Measurements from ENCODE around the gene TOP3A. TPM values are rescaled to one million over a fixed set of nuclear protein-coding genes. Genes with fewer than 3 reads are reported as not detected.

TOP3A gene
- total RNA-seq, 2 donors from 2014 or later = 60.4 to 67.4 TPM

DNA sequence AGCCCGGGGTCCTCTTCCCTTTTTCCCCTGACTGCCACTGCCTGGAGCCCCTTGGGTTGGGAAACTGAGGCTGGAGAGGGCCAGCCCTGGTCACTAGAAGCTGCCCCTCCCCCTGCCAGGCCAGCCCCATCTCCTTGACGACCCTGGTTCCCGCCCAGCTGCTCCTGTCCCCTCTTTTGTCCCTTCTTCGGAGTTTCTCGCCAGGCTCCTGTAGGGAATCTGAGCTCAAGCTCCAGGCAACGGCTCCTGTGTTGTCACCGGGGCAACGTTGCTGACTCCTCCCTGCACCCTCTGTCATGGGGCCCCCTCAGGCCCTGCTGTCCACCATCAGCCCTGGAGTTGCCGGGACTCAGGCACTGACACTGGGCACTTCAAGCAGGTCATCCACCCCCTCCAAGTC lies 83.6 kb downstream of the TOP3A start:
- H3K27ac ChIP-seq (ENCODE audit: low read depth, low read length) = peak overlapping the region; percentile 76
- peaks cover 12% of the 10 kb centered on the region for H3K4me1 Mint-ChIP-seq
- no peaks in the 10 kb centered on the region for H3K27me3 Mint-ChIP-seq (ENCODE audit: insufficient read depth)
- H3K9ac ChIP-seq (ENCODE audit: extremely low read depth, low read length, poor library complexity, severe bottlenecking) = no peak overlapping the region
- peaks cover 13% of the 10 kb centered on the region for H3K36me3 Mint-ChIP-seq (ENCODE audit: low read depth)
- H3K27ac Mint-ChIP-seq = no peak overlapping the region
- H3K9me3 ChIP-seq (ENCODE audit: control insufficient read depth, low read length) = no peaks in the 10 kb centered on the region
- H3K4me3 Mint-ChIP-seq = no peak overlapping the region
- WGBS, 2 experiments (ENCODE audit: insufficient coverage in 1 of 2, insufficient read length in 1 of 2) = 63 to 80% methylated on average over 3 to 9 of the region's 9 CpGs
- DNase-seq = no peak
- H3K27me3 ChIP-seq (ENCODE audit: control insufficient read depth, insufficient read depth, low read length, poor library complexity, severe bottlenecking) = no peaks in the 10 kb centered on the region
- TF ChIP-seq, protein P1, sequence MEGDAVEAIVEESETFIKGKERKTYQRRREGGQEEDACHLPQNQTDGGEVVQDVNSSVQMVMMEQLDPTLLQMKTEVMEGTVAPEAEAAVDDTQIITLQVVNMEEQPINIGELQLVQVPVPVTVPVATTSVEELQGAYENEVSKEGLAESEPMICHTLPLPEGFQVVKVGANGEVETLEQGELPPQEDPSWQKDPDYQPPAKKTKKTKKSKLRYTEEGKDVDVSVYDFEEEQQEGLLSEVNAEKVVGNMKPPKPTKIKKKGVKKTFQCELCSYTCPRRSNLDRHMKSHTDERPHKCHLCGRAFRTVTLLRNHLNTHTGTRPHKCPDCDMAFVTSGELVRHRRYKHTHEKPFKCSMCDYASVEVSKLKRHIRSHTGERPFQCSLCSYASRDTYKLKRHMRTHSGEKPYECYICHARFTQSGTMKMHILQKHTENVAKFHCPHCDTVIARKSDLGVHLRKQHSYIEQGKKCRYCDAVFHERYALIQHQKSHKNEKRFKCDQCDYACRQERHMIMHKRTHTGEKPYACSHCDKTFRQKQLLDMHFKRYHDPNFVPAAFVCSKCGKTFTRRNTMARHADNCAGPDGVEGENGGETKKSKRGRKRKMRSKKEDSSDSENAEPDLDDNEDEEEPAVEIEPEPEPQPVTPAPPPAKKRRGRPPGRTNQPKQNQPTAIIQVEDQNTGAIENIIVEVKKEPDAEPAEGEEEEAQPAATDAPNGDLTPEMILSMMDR (conservative IDR thresholded peaks at IDR 0.05) = no peak
- H3K36me3 ChIP-seq (ENCODE audit: control insufficient read depth, insufficient read depth, low read length) = peaks cover 27% of the 10 kb centered on the region
- H3K4me1 ChIP-seq (ENCODE audit: control insufficient read depth, insufficient read depth, low read length) = peaks cover 5% of the 10 kb centered on the region
- H3K9me3 Mint-ChIP-seq = no peaks in the 10 kb centered on the region
- no peak overlapping the region for H3K4me3 ChIP-seq (ENCODE audit: low read length)

DNA sequence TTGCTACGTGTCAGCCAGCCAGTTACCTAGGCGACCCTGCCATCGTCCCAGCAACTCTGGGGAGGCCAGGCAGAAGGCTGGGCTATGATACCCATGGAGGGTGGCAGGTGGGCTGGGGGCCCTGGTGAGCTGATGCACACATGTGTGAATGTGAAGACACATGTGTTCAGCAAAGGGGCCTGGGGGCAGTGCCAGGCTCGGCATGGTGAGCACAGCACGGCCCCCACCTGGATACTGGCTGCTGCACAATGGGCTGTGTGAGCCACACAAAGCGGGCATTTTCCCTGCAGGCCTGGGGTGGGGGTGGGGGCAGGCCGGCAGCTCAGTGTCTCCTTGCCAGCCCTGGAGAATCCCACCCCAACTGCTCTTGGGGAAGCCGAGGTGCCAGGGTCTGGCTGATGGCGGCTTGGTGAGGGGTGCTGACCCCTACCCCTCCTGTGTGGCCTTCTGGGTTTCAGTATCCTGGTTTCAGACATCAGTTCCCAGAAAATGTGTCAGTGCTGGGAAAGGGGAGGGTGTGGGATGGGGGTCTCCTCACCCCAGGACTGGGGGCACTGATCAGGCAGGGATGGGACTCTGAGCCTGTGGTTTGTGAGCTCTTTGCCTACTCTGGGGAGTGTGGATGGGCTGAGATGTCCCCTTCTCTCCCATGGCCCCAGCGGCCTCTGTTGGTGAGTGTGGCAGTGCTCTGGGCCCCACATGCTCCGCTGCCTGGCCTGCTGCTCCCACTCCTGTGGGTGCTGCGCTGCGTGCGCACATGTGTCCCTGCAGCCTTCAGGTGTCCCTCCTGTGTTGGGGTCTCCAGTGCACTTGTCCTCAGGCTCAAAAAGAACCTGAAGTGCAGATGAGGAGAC lies 84.3 kb downstream of the TOP3A start:
- H3K4me3 ChIP-seq (ENCODE audit: low read length) = no peak overlapping the region
- H3K9ac ChIP-seq (ENCODE audit: extremely low read depth, low read length, poor library complexity, severe bottlenecking) = no peak overlapping the region
- Mint-ChIP-seq H3K4me1 (peaks cover 15% of the 10 kb centered on the region), H3K4me3 (no peak overlapping the region), H3K9me3 (no peaks in the 10 kb centered on the region), H3K27me3 (ENCODE audit: insufficient read depth) (no peaks in the 10 kb centered on the region), H3K36me3 (ENCODE audit: low read depth) (peaks cover 13% of the 10 kb centered on the region), H3K27ac (no peak overlapping the region)
- TF ChIP-seq, protein P1 (conservative IDR thresholded peaks at IDR 0.05) = no peak
- no peak for DNase-seq
- peak overlapping the region; percentile 76 for H3K27ac ChIP-seq (ENCODE audit: low read depth, low read length)
- H3K4me1 ChIP-seq (ENCODE audit: control insufficient read depth, insufficient read depth, low read length) = peaks cover 5% of the 10 kb centered on the region
- peaks cover 22% of the 10 kb centered on the region for H3K36me3 ChIP-seq (ENCODE audit: control insufficient read depth, insufficient read depth, low read length)
- no peaks in the 10 kb centered on the region for H3K27me3 ChIP-seq (ENCODE audit: control insufficient read depth, insufficient read depth, low read length, poor library complexity, severe bottlenecking)
- WGBS, 2 experiments (ENCODE audit: insufficient coverage in 1 of 2, insufficient read length in 1 of 2) = 92 to 93% methylated on average over 3 to 14 of the region's 14 CpGs
- H3K9me3 ChIP-seq (ENCODE audit: control insufficient read depth, low read length) = no peaks in the 10 kb centered on the region

DNA sequence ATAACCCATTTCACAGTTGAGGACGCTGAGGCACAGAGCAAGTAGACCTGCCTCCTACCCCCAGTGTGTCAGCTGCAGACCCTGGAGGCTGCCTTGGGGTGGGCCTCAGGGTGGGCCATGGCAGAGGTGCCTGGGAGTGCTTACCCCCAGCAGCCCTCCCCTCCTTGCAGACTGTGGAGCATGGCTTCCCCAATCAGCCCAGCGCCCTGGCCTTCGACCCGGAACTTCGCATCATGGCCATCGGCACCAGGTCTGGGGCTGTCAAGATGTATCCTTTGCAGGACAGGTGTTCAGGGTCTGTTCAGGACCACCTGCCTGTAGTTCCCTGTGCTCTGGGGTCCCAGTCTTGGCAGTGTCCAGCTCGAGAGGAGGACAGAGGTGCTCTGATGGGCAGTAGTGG lies 85.0 kb downstream of the TOP3A start:
- H3K9me3 ChIP-seq (ENCODE audit: control insufficient read depth, low read length) = no peaks in the 10 kb centered on the region
- H3K4me3 ChIP-seq (ENCODE audit: low read length) = no peak overlapping the region
- H3K4me1 ChIP-seq (ENCODE audit: control insufficient read depth, insufficient read depth, low read length) = peaks cover 5% of the 10 kb centered on the region
- H3K27me3 ChIP-seq (ENCODE audit: control insufficient read depth, insufficient read depth, low read length, poor library complexity, severe bottlenecking) = no peaks in the 10 kb centered on the region
- H3K27ac Mint-ChIP-seq = no peak overlapping the region
- WGBS, 2 experiments (ENCODE audit: insufficient coverage in 1 of 2, insufficient read length in 1 of 2) = 77 to 99% methylated on average over 6 to 7 of the region's 7 CpGs
- H3K9ac ChIP-seq (ENCODE audit: extremely low read depth, low read length, poor library complexity, severe bottlenecking) = no peak overlapping the region
- no peaks in the 10 kb centered on the region for H3K27me3 Mint-ChIP-seq (ENCODE audit: insufficient read depth)
- H3K9me3 Mint-ChIP-seq = no peaks in the 10 kb centered on the region
- peaks cover 20% of the 10 kb centered on the region for H3K36me3 ChIP-seq (ENCODE audit: control insufficient read depth, insufficient read depth, low read length)
- H3K36me3 Mint-ChIP-seq (ENCODE audit: low read depth) = peaks cover 9% of the 10 kb centered on the region
- H3K4me3 Mint-ChIP-seq = no peak overlapping the region
- TF ChIP-seq, protein P1 (conservative IDR thresholded peaks at IDR 0.05) = no peak
- DNase-seq = no peak
- peak overlapping the region; percentile 76 for H3K27ac ChIP-seq (ENCODE audit: low read depth, low read length)
- peaks cover 17% of the 10 kb centered on the region for H3K4me1 Mint-ChIP-seq

Measured in endodermal cell (in vitro differentiated cells).